Ovary (tissue), 9 donors: ENCODE results near the gene AGRP. TPM values are rescaled to one million over a fixed set of nuclear protein-coding genes. Genes with fewer than 3 reads are reported as not detected.
A peak's percentile ranks its signal among the peaks of the same experiment; 100 is the strongest.

Experiments used
- DNase-seq, 5 donors: peaks; one replicate each; pipeline ENCODE4 v3.0.0-alpha.2; 2019 to 2020
- H3K27ac ChIP-seq, 2 donors: fragments of 200-600 bp; one replicate each; pipeline versions ENCODE4 v1.5.1 to v1.8.0; 2019 to 2022
- H3K27me3 ChIP-seq: fragments of 200-600 bp; one replicate; pipeline ENCODE4 v1.8.0; 2022
- H3K36me3 ChIP-seq: fragments of 200-600 bp; sonication (generic); one replicate; pipeline ENCODE4 v1.5.1; 2019
- H3K4me1 ChIP-seq: one replicate; pipeline ENCODE4 v1.8.1; 2013; ENCODE audit warnings: mild to moderate bottlenecking, moderate library complexity; ENCODE audit not compliant: insufficient read depth
- H3K4me3 ChIP-seq: fragments of 200-600 bp; sonication (generic); one replicate; pipeline ENCODE4 v1.5.1; 2017
- H3K9me3 ChIP-seq, 2 donors: fragments of 200-600 bp in 1 of 2; sonication (generic) in 1 of 2; one replicate each; pipeline versions ENCODE4 v1.5.1 to v1.8.1; 2013 to 2019; ENCODE audit warnings: mild to moderate bottlenecking in 1 of 2, moderate library complexity in 1 of 2
- EP300 ChIP-seq: sonication (generic); formaldehyde crosslinking; IDR thresholded peaks from one replicate; pipeline ENCODE4 v1.6.1; 2017; ENCODE audit warnings: antibody characterized with exemption
- POLR2A ChIP-seq: fragments of 450-650 bp; IDR thresholded peaks from one replicate; pipeline ENCODE4 v1.6.1; 2017; ENCODE audit warnings: antibody characterized with exemption, mild to moderate bottlenecking, moderate library complexity
- WGBS, 3 donors: extraction: QIAGEN DNeasy Blood & Tissue Kit in 1 of 3; methylation state at CpG; one replicate each; pipeline versions ENCODE4 v1.1.5 to v1.1.7; 2013 to 2017; 5-methylcytosine and 5-hydroxymethylcytosine counted together
- intact Hi-C, 4 donors: fragments of 100-400 bp; cut with DNase I; formaldehyde crosslinking; loops; one replicate each; pipeline versions ENCODE4 v1.11.0 to v1.15.1; 2022 to 2023
- polyA plus RNA-seq, 2 donors: library from polyadenylated mRNA; stranded (reverse); fragments of 200-250 nt in 1 of 2; fragments of 350-450 nt in 1 of 2; fragmentation: Illumina TruSeq in 1 of 2; extraction: RNeasy Lipid Tissue Mini Kit (QIAGEN cat#74804) in 1 of 2; gene quantifications; one replicate each; pipeline ENCODE4 v1.2.3, GENCODE V29; 2013 to 2014
- total RNA-seq, 7 donors: library from RNA; depleted of rRNA in 2 of 7; stranded (reverse); fragments of >200 nt in 2 of 7; fragmentation: NEBNext Ultra II Directional in 3 of 7; extraction: Animal tissue kit (Norgen Biotek cat#: 25700) in 3 of 7; gene quantifications; one replicate each; pipeline versions ENCODE4 v1.1.0 to v1.2.4, GENCODE V29; 2016 to 2023
- TF ChIP-seq, protein P1 (sequence below), 3 donors: fragments of 450-650 bp in 2 of 3; fragments of 200-600 bp in 1 of 3; IDR thresholded peaks; one replicate each; pipeline versions ENCODE4 v1.5.1 to v1.8.0; 2016 to 2022; ENCODE audit warnings: antibody characterized with exemption in 3 of 3, mild to moderate bottlenecking in 1 of 3
- donor health status: DM: no; HTN: no; CAD: no; lungs with moderate emphysema.
- donor health status: DM: no; HTN: no; CAD: no.
- donor health status: Bipolar disorder and iron deficiency.
- donor health status: DM: yes; HTN: yes; CAD: no.
- donor health status: DM: no; HTN: no; CAD: no.
- donor health status: DM: yes; HTN: yes; CAD: no.

AGRP gene
- total and polyA plus RNA-seq, 9 donors: 0.11 to 0.55 (median 0.48) TPM; not detected in 6

DNA sequence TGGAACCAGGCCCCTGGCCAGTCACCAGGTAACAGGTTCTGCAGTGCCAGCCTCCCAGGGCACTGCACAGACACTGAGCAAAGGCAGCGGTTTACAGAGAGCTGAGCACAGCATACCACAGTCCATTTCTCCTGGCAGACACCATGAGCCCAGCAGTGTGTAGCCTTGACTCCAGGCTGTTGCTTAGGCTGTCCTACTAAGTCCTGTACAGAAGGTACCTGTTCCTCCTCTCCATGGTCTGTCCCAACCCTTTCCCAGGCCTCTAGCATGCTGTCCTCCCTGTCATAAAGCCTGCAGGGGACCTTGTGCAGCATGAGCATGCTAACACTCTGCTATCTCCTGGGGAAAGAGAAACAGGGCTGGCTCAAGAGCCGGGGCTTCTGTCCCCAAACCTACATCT, 22.4 kb downstream of the AGRP start:
- intact Hi-C loops: loop anchor here in 1 of 4 donors (5.0 to 10.0 kb wide), 3 partner anchors 34 to 526 kb away; partner anchors contain the start of genes CES2 and CIAO2B
- Histone ChIP-seq H3K9me3 (no peaks in the 10 kb centered on the region), H3K4me3 (no peak overlapping the region), H3K27me3 (no peaks in the 10 kb centered on the region), H3K36me3 (no peaks in the 10 kb centered on the region), H3K27ac (no peak overlapping the region), H3K4me1 (peaks cover 52% of the 10 kb centered on the region)
- no peak for DNase-seq
- WGBS, 3 donors: 80 to 93% (median 81%) methylated on average over 2 of the region's 2 CpGs
- TF ChIP-seq, protein P1, sequence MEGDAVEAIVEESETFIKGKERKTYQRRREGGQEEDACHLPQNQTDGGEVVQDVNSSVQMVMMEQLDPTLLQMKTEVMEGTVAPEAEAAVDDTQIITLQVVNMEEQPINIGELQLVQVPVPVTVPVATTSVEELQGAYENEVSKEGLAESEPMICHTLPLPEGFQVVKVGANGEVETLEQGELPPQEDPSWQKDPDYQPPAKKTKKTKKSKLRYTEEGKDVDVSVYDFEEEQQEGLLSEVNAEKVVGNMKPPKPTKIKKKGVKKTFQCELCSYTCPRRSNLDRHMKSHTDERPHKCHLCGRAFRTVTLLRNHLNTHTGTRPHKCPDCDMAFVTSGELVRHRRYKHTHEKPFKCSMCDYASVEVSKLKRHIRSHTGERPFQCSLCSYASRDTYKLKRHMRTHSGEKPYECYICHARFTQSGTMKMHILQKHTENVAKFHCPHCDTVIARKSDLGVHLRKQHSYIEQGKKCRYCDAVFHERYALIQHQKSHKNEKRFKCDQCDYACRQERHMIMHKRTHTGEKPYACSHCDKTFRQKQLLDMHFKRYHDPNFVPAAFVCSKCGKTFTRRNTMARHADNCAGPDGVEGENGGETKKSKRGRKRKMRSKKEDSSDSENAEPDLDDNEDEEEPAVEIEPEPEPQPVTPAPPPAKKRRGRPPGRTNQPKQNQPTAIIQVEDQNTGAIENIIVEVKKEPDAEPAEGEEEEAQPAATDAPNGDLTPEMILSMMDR (IDR thresholded peaks at IDR 0.05): no peak
- no peak for TF ChIP-seq EP300
- TF ChIP-seq POLR2A: no peak

DNA sequence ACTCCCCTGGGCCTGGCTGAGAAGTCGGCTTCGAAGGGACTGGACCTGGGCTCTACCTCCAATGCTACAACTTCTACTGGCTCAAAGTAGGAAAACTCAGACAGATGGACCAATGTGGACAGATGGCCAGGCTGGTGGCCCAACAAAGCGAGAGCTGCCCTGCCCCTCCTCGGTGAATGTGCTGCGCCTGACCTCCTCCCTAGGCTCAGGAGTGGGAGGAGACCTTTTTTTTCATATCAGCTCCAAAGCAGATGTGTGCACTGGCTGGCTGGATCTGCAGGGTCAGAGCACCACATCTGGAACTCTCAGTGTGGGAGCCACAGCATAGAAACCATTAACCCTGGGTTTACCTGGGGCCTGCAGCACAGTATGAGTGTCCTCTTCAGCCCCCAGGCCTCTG, 23.2 kb downstream of the AGRP start:
- TF ChIP-seq EP300 (no peak), POLR2A (no peak)
- TF ChIP-seq, protein P1 (IDR thresholded peaks at IDR 0.05): no peak
- 19 to 44% (median 23%) methylated on average over 5 of the region's 5 CpGs for WGBS, 3 donors
- Histone ChIP-seq H3K9me3 (no peaks in the 10 kb centered on the region), H3K36me3 (no peaks in the 10 kb centered on the region), H3K4me3 (no peak overlapping the region), H3K27me3 (no peaks in the 10 kb centered on the region), H3K27ac (peak overlapping the region in 1 of 2 donors; percentile 76), H3K4me1 (peaks cover 49% of the 10 kb centered on the region)
- intact Hi-C loops: loop anchor here in 1 of 4 donors (5.0 to 10.0 kb wide), 3 partner anchors 33 to 525 kb away; partner anchors contain the start of genes CES2 and CIAO2B
- no peak for DNase-seq

DNA sequence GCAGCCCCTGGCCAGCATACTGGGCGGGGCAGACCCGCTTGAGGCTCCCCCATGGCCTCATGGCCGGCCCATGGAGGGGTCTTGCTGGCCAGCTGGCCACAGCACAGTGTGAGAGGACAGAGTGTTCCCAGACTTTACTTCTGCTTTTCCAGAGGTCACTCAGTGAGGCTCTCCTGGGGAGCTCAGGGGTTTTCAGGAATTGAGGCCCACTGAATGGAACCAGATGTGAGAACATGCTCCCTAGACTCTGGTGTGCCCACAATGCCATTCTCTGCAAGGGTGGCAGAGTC, 23.5 kb downstream of the AGRP start:
- Histone ChIP-seq H3K36me3 (no peaks in the 10 kb centered on the region), H3K4me1 (peaks cover 49% of the 10 kb centered on the region), H3K27ac (peak overlapping the region in 1 of 2 donors; percentile 76), H3K4me3 (no peak overlapping the region), H3K9me3 (no peaks in the 10 kb centered on the region), H3K27me3 (no peaks in the 10 kb centered on the region)
- intact Hi-C loops: loop anchor here in 2 of 4 donors (2.0 to 10.0 kb wide), 4 partner anchors 15 to 525 kb away; partner anchors contain the start of genes CES2 (in 1 of the 2) and CIAO2B (in 1 of the 2)
- DNase-seq: peak in 2 of 5 donors; percentile 47 to 78
- TF ChIP-seq EP300 (no peak), POLR2A (no peak)
- TF ChIP-seq, protein P1 (IDR thresholded peaks at IDR 0.05): no peak
- 17 to 26% (median 20%) methylated on average over 3 of the region's 3 CpGs for WGBS, 3 donors

DNA sequence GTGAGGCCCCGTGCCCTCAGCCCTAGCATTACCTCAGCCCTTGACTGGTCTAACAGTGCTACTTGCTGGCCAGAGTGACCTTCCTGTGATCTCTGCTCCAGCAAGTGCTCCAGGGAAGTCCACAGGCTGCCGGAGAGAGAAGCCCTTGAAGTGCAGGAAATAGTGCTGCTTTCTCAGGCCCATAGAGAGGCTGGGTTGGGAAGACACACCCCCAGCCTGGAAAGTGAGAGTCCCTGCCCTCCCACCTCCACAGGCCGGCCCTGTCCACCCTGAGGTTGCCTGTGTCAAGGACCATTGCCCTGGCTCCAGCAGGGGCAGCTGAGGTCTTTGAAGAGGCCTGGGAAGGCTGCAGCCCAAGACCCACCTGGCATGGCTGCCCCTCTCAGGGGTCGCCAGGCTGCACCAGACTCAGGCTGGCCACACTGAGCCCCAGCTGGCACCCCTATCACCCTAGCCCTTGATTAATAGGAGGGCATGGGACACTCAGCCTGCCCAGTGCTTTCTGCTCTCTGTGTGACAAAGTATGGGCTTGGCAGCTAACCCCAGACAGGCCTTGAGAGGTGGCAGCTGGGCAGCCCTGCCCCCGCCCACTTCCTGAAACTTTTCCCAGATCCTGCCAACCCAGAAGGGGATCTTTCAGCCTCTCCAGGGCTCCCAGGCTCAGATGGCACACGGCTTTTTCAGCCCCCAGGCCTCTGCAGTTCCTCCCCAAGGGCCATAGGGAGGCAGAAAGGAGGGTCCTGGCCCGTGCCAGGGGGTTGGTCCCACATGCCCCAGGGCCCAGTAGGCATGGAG, 24.1 kb downstream of the AGRP start:
- Histone ChIP-seq H3K27me3 (no peaks in the 10 kb centered on the region), H3K4me3 (no peak overlapping the region), H3K9me3 (no peaks in the 10 kb centered on the region), H3K27ac (peak overlapping the region; percentile 31 to 76), H3K36me3 (no peaks in the 10 kb centered on the region), H3K4me1 (peaks cover 45% of the 10 kb centered on the region)
- TF ChIP-seq, protein P1 (IDR thresholded peaks at IDR 0.05): no peak
- TF ChIP-seq EP300 (no peak), POLR2A (no peak)
- 22 to 33% (median 28%) methylated on average over 6 to 7 of the region's 7 CpGs for WGBS, 3 donors
- peak in 1 of 5 donors; percentile 54 for DNase-seq
- intact Hi-C loops: loop anchor here in 1 of 4 donors (2.0 kb wide), 1 partner anchor 14 kb away; no protein-coding TSS in a partner anchor
